ENCODE data around the gene WFIKKN2. TPM values are rescaled to one million over a fixed set of nuclear protein-coding genes. Genes with fewer than 3 reads are reported as not detected.
"Not testable (repeated sequence)": the region's sequence is repeated elsewhere in the genome, so short reads cannot be mapped to it uniquely, and the experiment has no call there.

Gene WFIKKN2
- total RNA-seq, 1 donor: under 0.01 TPM

- H3K27ac ChIP-seq (ENCODE audit: low read depth, low read length): no peak overlapping the region
- no peak overlapping the region for H3K4me2 ChIP-seq (ENCODE audit: insufficient read depth, low read length)
- DNase-seq (ENCODE audit: insufficient read length, low spot score, missing footprints): no peak
- no peak overlapping the region for H2AFZ ChIP-seq (ENCODE audit: low read length)
- H3K27me3 ChIP-seq (ENCODE audit: insufficient read depth, low read length): no peaks in the 10 kb centered on the region
- no peaks in the 10 kb centered on the region for H3K9me3 ChIP-seq (ENCODE audit: low read depth, low read length)
- H3K4me3 ChIP-seq (ENCODE audit: insufficient read depth, low read length): no peak overlapping the region
- H3K4me1 ChIP-seq (ENCODE audit: insufficient read depth, low read length): peaks cover 5% of the 10 kb centered on the region
- H3K36me3 ChIP-seq (ENCODE audit: insufficient read depth, low read length): no peaks in the 10 kb centered on the region
- H3K79me2 ChIP-seq (ENCODE audit: insufficient read depth, low read length): no peaks in the 10 kb centered on the region
- TF ChIP-seq, protein P1, sequence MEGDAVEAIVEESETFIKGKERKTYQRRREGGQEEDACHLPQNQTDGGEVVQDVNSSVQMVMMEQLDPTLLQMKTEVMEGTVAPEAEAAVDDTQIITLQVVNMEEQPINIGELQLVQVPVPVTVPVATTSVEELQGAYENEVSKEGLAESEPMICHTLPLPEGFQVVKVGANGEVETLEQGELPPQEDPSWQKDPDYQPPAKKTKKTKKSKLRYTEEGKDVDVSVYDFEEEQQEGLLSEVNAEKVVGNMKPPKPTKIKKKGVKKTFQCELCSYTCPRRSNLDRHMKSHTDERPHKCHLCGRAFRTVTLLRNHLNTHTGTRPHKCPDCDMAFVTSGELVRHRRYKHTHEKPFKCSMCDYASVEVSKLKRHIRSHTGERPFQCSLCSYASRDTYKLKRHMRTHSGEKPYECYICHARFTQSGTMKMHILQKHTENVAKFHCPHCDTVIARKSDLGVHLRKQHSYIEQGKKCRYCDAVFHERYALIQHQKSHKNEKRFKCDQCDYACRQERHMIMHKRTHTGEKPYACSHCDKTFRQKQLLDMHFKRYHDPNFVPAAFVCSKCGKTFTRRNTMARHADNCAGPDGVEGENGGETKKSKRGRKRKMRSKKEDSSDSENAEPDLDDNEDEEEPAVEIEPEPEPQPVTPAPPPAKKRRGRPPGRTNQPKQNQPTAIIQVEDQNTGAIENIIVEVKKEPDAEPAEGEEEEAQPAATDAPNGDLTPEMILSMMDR (IDR thresholded peaks at IDR 0.05; ENCODE audit: extremely low read depth, low read depth, low read length): no peak
- H4K20me1 ChIP-seq (ENCODE audit: insufficient read depth, low read length): no peaks in the 10 kb centered on the region
Measured at GRCh38 chr17:50855708-50856330, 20.4 kb downstream of the WFIKKN2 start.

DNA sequence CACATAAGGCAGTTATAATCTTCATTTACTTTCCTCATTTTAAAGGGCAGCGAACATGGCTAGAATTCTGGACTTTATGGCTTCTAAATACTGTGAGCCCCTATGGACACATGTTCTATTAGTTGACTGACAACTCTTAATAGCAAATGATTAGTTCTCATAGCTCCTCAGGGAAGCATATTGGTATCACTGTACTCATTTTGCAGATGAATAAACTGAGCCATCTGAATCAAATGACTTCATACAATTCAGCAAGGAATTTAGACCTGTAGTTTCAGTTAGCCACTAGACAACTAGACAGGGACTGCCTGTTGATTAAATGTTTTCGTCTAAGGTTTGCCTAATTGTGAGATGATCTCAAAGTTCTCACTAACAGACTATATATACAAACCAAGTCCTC lies 21.0 kb downstream of the WFIKKN2 start:
- H3K9me3 ChIP-seq (ENCODE audit: low read depth, low read length): no peaks in the 10 kb centered on the region
- TF ChIP-seq, protein P1 (IDR thresholded peaks at IDR 0.05; ENCODE audit: extremely low read depth, low read depth, low read length): no peak
- peaks cover under 1% of the 10 kb centered on the region for H3K36me3 ChIP-seq (ENCODE audit: insufficient read depth, low read length)
- H3K4me2 ChIP-seq (ENCODE audit: insufficient read depth, low read length): no peak overlapping the region
- no peak overlapping the region for H2AFZ ChIP-seq (ENCODE audit: low read length)
- DNase-seq (ENCODE audit: insufficient read length, low spot score, missing footprints): no peak
- H3K79me2 ChIP-seq (ENCODE audit: insufficient read depth, low read length): no peaks in the 10 kb centered on the region
- no peaks in the 10 kb centered on the region for H3K27me3 ChIP-seq (ENCODE audit: insufficient read depth, low read length)
- H3K27ac ChIP-seq (ENCODE audit: low read depth, low read length): no peak overlapping the region
- H3K4me3 ChIP-seq (ENCODE audit: insufficient read depth, low read length): no peak overlapping the region
- H4K20me1 ChIP-seq (ENCODE audit: insufficient read depth, low read length): no peaks in the 10 kb centered on the region
- peaks cover 5% of the 10 kb centered on the region for H3K4me1 ChIP-seq (ENCODE audit: insufficient read depth, low read length)

GRCh38 chr17:50858486-50859225 lies 23.3 kb downstream of the WFIKKN2 start:
- Histone ChIP-seq H3K27ac (ENCODE audit: low read depth, low read length) (no peak overlapping the region), H3K36me3 (ENCODE audit: insufficient read depth, low read length) (peaks cover 20% of the 10 kb centered on the region), H2AFZ (ENCODE audit: low read length) (no peak overlapping the region), H3K4me1 (ENCODE audit: insufficient read depth, low read length) (peaks cover 11% of the 10 kb centered on the region), H3K27me3 (ENCODE audit: insufficient read depth, low read length) (no peaks in the 10 kb centered on the region), H3K4me2 (ENCODE audit: insufficient read depth, low read length) (no peak overlapping the region), H3K9me3 (ENCODE audit: low read depth, low read length) (no peaks in the 10 kb centered on the region), H3K4me3 (ENCODE audit: insufficient read depth, low read length) (no peak overlapping the region), H4K20me1 (ENCODE audit: insufficient read depth, low read length) (peaks cover 13% of the 10 kb centered on the region), H3K79me2 (ENCODE audit: insufficient read depth, low read length) (peaks cover 10% of the 10 kb centered on the region)
- TF ChIP-seq, protein P1 (IDR thresholded peaks at IDR 0.05; ENCODE audit: extremely low read depth, low read depth, low read length): no peak
- no peak for DNase-seq (ENCODE audit: insufficient read length, low spot score, missing footprints)

GRCh38 chr17:50859727-50860126 lies 24.3 kb downstream of the WFIKKN2 start:
- H3K4me3 ChIP-seq (ENCODE audit: insufficient read depth, low read length); H3K27me3 ChIP-seq (ENCODE audit: insufficient read depth, low read length); H3K4me2 ChIP-seq (ENCODE audit: insufficient read depth, low read length); H3K9me3 ChIP-seq (ENCODE audit: low read depth, low read length); H2AFZ ChIP-seq (ENCODE audit: low read length); DNase-seq (ENCODE audit: insufficient read length, low spot score, missing footprints); H3K27ac ChIP-seq (ENCODE audit: low read depth, low read length): not testable (repeated sequence)
- Histone ChIP-seq H3K79me2 (ENCODE audit: insufficient read depth, low read length) (peaks cover 21% of the 10 kb centered on the region), H3K36me3 (ENCODE audit: insufficient read depth, low read length) (peaks cover 20% of the 10 kb centered on the region), H3K4me1 (ENCODE audit: insufficient read depth, low read length) (peaks cover 18% of the 10 kb centered on the region), H4K20me1 (ENCODE audit: insufficient read depth, low read length) (peaks cover 22% of the 10 kb centered on the region)

Measured in osteoblast (primary cell).